ENCODE measurements around the gene PANX3.

GRCh38 chr11:124608147-124608546 lies 3.1 kb upstream of the PANX3 start:
- TF ChIP-seq, protein P1, sequence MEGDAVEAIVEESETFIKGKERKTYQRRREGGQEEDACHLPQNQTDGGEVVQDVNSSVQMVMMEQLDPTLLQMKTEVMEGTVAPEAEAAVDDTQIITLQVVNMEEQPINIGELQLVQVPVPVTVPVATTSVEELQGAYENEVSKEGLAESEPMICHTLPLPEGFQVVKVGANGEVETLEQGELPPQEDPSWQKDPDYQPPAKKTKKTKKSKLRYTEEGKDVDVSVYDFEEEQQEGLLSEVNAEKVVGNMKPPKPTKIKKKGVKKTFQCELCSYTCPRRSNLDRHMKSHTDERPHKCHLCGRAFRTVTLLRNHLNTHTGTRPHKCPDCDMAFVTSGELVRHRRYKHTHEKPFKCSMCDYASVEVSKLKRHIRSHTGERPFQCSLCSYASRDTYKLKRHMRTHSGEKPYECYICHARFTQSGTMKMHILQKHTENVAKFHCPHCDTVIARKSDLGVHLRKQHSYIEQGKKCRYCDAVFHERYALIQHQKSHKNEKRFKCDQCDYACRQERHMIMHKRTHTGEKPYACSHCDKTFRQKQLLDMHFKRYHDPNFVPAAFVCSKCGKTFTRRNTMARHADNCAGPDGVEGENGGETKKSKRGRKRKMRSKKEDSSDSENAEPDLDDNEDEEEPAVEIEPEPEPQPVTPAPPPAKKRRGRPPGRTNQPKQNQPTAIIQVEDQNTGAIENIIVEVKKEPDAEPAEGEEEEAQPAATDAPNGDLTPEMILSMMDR (IDR thresholded peaks at IDR 0.05), result no peak
- no peak for TF ChIP-seq RCOR1 (IDR thresholded peaks at IDR 0.05; ENCODE audit: low read depth, low read length)
- TF ChIP-seq KDM1A (IDR thresholded peaks at IDR 0.05; ENCODE audit: low read depth), result no peak
- TF ChIP-seq FOXS1 (CRISPR knock-in tag; IDR thresholded peaks at IDR 0.05), result no peak
- no peak for TF ChIP-seq ESRRA (IDR thresholded peaks at IDR 0.05; ENCODE audit: borderline replicate concordance, low read length)
- no peak for TF ChIP-seq POLR2A (IDR thresholded peaks at IDR 0.05; ENCODE audit: low read length)
- no peak for TF ChIP-seq SREBF2 (IDR thresholded peaks at IDR 0.05)
